SJSA1 (cell line): ENCODE results near the gene C6orf120. TPM values are rescaled to one million over a fixed set of nuclear protein-coding genes. Genes with fewer than 3 reads are reported as not detected.

ENCODE experiments used
- DNase-seq, 2 experiments: peaks; one replicate each; pipeline ENCODE4 v3.0.0-alpha.2; 2015 to 2020; ENCODE audit warnings: low spot score in 2 of 2, low read depth in 1 of 2
- H3K27ac ChIP-seq: fragments of 250-450 bp; sonication (Bioruptor Pico); 2 replicates; pipeline ENCODE4 v1.5.1; 2020; ENCODE audit warnings: mild to moderate bottlenecking, moderate library complexity
- H3K27me3 ChIP-seq: fragments of 250-450 bp; sonication (Bioruptor Pico); replicated peaks from 2 replicates; pipeline ENCODE4 v1.5.1; 2020; ENCODE audit warnings: mild to moderate bottlenecking, moderate library complexity
- H3K36me3 ChIP-seq: fragments of 250-450 bp; sonication (Bioruptor Pico); 2 replicates; pipeline ENCODE4 v1.5.1; 2020; ENCODE audit warnings: mild to moderate bottlenecking
- H3K4me1 ChIP-seq: fragments of 250-450 bp; sonication (Bioruptor Pico); replicated peaks from 2 replicates; pipeline ENCODE4 v1.6.1; 2021; ENCODE audit warnings: mild to moderate bottlenecking
- H3K4me3 ChIP-seq: fragments of 250-450 bp; sonication (Bioruptor Pico); 2 replicates; pipeline ENCODE4 v1.5.1; 2020; ENCODE audit warnings: mild to moderate bottlenecking
- H3K9me3 ChIP-seq: fragments of 250-450 bp; sonication (Bioruptor Pico); replicated peaks from 2 replicates; pipeline ENCODE4 v1.5.1; 2020; ENCODE audit warnings: mild to moderate bottlenecking
- total RNA-seq: library from RNA; depleted of rRNA; stranded (reverse); fragments of >200 nt; shearing (Covaris generic); gene quantifications from 2 replicates; pipeline ENCODE4 v1.2.3, GENCODE V29; 2014; rRNA removed

C6orf120 gene
- 34.0 and 44.7 TPM in 2 replicates for total RNA-seq

GRCh38 chr6:169701954-169702839 lies at the start of gene C6orf120, which contains the start of gene WDR27:
C6orf120 (plus strand) TSS chr6:169702126; CDS start chr6:169702460, 334 bp downstream.
WDR27 (minus strand) TSS chr6:169702029; CDS start chr6:169689005, 13,024 bp downstream.
- H3K4me3 ChIP-seq: peak within 1 kb of the TSS; percentile 91
- H3K27me3 ChIP-seq: no peaks in the 10 kb centered on the region
- H3K9me3 ChIP-seq: no peaks in the 10 kb centered on the region
- peak; percentile 94 to 97 for DNase-seq
- H3K27ac ChIP-seq: peak within 1 kb of the TSS; percentile 72
- peaks cover 30% of the 10 kb centered on the region for H3K4me1 ChIP-seq
- H3K36me3 ChIP-seq: peaks cover 41% of the 10 kb centered on the region

DNA sequence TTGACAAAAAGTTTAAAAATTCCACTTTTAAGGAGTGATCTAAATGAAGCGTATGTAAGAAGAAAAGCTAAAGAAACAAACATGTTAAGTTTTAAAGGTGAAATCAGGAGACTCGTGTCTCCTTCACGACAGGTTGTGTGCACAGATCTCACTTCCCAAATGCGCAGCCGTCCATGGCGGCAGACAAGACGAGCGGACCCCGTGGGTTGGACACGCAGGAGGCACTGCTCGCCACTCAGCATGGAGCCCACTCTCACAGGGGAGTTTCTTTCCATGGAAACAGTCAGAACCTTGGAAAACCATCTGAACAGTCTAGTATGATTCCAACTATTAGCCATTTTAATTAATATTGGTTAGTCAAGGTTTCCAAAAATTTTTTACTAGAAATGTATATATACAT lies 49.0 kb upstream of the C6orf120 start:
- Histone ChIP-seq H3K27ac (no peak overlapping the region), H3K27me3 (no peaks in the 10 kb centered on the region), H3K36me3 (peaks cover 10% of the 10 kb centered on the region), H3K4me3 (no peak overlapping the region), H3K4me1 (peaks cover 6% of the 10 kb centered on the region), H3K9me3 (no peaks in the 10 kb centered on the region)
- DNase-seq: no peak

DNA sequence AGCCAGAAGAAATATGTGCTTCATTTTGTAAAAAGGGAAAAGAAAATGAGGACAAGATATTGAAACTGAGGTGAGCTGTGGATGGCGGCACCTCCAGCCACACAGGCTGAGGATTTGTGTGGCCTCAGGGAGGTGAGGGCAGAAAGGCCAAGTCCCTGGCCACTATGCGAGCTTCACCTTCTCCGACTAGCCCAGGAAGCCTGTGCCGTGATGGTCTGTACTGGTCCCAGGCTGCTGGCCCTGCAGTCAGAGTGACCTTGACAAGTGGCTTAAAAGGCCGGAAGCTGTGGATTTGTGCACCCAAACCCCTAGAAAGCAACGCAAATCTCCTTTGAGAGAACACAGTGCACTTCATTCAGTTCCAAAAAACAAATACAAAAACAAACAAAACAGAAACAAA lies 48.2 kb upstream of the C6orf120 start:
- DNase-seq: no peak
- Histone ChIP-seq H3K9me3 (no peaks in the 10 kb centered on the region), H3K27me3 (no peaks in the 10 kb centered on the region), H3K4me1 (peaks cover 6% of the 10 kb centered on the region), H3K36me3 (peaks cover 11% of the 10 kb centered on the region), H3K4me3 (no peak overlapping the region), H3K27ac (no peak overlapping the region)

- H3K27ac ChIP-seq: peak overlapping the region; percentile 49
- H3K27me3 ChIP-seq: no peaks in the 10 kb centered on the region
- peaks cover 6% of the 10 kb centered on the region for H3K4me1 ChIP-seq
- H3K4me3 ChIP-seq: peak overlapping the region; percentile 42
- DNase-seq: peak; percentile 72 to 87
- no peaks in the 10 kb centered on the region for H3K9me3 ChIP-seq
- peaks cover 19% of the 10 kb centered on the region for H3K36me3 ChIP-seq
These were observed 47.1 kb upstream of the C6orf120 start for GRCh38 chr6:169654598-169655391.

DNA sequence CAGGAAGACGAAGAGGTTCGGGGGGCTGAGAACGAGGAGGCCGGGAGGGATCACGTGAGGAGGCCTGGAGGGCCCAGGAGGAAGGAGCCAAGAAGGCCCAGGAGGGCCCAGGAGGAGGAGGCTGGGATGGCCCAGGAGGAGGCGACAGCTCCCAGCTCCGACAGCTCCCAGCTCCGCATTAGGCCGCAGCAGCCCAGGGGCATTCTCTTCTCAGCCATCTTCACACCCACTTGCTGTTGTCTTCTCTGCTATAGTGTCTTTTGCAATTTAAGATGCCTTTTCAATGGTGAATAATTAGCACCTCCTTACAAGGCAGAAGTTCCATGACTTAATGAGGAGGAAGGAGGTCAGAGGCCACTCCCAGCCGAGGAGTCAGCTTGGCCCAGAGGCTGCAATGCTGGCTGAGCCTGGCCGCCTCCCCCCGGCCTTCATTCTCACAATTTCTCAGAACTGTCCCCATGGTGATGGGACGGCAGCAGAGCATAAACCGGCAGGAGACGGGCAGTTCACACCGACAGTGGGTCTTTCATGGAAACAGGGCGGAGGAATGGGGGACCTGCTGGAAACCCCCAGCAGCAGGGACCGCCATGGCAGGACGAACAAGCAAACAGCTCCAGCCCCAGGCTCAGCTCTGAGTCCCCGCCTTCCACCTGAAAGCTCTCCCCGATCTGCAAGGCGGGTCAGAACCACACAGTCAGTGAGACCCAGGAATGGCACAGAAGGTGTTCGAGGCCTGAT lies 45.2 kb upstream of the C6orf120 start:
- no peak overlapping the region for H3K4me3 ChIP-seq
- peaks cover 25% of the 10 kb centered on the region for H3K36me3 ChIP-seq
- DNase-seq: no peak
- H3K9me3 ChIP-seq: no peaks in the 10 kb centered on the region
- H3K27me3 ChIP-seq: no peaks in the 10 kb centered on the region
- H3K27ac ChIP-seq: no peak overlapping the region
- H3K4me1 ChIP-seq: peaks cover 6% of the 10 kb centered on the region

DNA sequence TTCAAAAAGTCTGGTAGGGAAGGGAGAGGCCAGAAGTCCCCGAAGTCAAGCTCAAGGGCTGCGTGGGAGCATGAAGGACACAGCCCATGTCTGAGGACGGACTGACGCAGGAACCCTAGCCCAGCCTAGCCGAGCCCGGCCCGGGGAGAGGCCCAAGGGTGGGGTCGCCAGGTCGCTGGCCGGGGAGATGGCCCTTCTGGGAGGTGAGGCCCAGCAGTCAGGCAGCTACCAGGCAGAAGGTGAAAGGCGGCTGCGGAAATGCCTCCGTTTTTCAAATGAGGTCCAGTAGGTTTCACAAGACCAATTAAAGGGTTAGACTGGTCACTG lies 44.7 kb upstream of the C6orf120 start:
- H3K27ac ChIP-seq: no peak overlapping the region
- no peaks in the 10 kb centered on the region for H3K9me3 ChIP-seq
- no peak for DNase-seq
- no peaks in the 10 kb centered on the region for H3K27me3 ChIP-seq
- H3K4me3 ChIP-seq: no peak overlapping the region
- H3K4me1 ChIP-seq: peaks cover 6% of the 10 kb centered on the region
- peaks cover 27% of the 10 kb centered on the region for H3K36me3 ChIP-seq

- H3K9me3 ChIP-seq: no peaks in the 10 kb centered on the region
- no peaks in the 10 kb centered on the region for H3K27me3 ChIP-seq
- no peak for DNase-seq
- H3K36me3 ChIP-seq: peaks cover 32% of the 10 kb centered on the region
- peaks cover 6% of the 10 kb centered on the region for H3K4me1 ChIP-seq
- no peak overlapping the region for H3K27ac ChIP-seq
- no peak overlapping the region for H3K4me3 ChIP-seq
These were observed 41.9 kb upstream of the C6orf120 start for GRCh38 chr6:169659820-169660610.

DNA sequence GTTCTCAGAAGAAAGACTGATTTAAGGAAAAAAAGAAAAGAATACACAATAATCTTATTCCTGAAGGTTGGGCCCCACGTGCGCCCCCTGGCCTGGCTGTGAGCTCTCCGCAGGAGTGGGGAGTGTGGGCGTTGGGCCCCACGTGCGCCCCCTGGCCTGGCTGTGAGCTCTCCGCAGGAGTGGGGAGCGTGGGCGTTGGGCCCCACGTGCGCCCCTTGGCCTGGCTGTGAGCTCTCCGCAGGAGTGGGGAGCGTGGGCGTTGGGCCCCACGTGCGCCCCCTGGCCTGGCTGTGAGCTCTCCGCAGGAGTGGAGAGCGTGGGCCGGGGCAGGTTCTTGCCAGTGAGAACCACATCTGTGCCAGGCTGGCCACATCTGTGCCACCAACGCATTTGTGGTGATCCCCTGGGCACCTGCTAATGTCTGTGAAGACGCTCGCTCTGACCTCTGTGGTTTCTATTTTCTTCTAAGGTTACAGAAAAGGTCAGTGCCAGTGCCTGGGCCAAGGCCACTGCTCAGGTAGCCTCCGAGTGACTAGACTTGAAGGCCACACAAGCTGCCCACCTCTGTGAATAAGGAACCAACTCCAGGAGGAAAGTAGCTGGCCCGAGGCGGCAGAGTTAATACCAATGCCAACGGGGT lies 41.1 kb upstream of the C6orf120 start:
- no peak overlapping the region for H3K27ac ChIP-seq
- H3K4me3 ChIP-seq: no peak overlapping the region
- peaks cover 32% of the 10 kb centered on the region for H3K36me3 ChIP-seq
- no peaks in the 10 kb centered on the region for H3K27me3 ChIP-seq
- H3K9me3 ChIP-seq: no peaks in the 10 kb centered on the region
- no peak for DNase-seq
- no peaks in the 10 kb centered on the region for H3K4me1 ChIP-seq

GRCh38 chr6:169661391-169661756 lies 40.6 kb upstream of the C6orf120 start:
- no peak overlapping the region for H3K27ac ChIP-seq
- no peaks in the 10 kb centered on the region for H3K27me3 ChIP-seq
- H3K4me3 ChIP-seq: no peak overlapping the region
- no peaks in the 10 kb centered on the region for H3K4me1 ChIP-seq
- DNase-seq: no peak
- H3K9me3 ChIP-seq: no peaks in the 10 kb centered on the region
- H3K36me3 ChIP-seq: peaks cover 32% of the 10 kb centered on the region

DNA sequence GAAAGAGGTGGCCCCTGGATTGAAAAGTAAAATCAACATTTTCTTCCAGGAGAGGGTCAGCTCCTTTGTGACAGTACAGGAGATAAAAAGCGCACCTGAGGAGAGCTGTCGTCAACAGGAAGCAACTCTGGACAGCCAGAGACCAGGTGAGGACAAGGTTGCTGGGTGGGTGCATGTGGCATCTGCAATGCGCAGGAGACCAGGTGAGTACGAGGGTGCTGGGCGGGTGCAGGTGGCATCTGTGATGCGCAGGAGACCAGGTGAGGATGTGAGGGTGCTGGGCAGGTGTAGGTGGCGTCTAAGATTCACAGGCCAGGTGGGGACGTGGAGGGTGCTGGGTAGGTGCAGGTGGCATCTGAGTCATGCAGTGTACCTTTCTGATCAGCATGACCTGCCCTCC lies 38.5 kb upstream of the C6orf120 start:
- H3K4me1 ChIP-seq: no peaks in the 10 kb centered on the region
- peaks cover 32% of the 10 kb centered on the region for H3K36me3 ChIP-seq
- no peak overlapping the region for H3K4me3 ChIP-seq
- no peaks in the 10 kb centered on the region for H3K9me3 ChIP-seq
- DNase-seq: no peak
- H3K27me3 ChIP-seq: no peaks in the 10 kb centered on the region
- no peak overlapping the region for H3K27ac ChIP-seq

DNA sequence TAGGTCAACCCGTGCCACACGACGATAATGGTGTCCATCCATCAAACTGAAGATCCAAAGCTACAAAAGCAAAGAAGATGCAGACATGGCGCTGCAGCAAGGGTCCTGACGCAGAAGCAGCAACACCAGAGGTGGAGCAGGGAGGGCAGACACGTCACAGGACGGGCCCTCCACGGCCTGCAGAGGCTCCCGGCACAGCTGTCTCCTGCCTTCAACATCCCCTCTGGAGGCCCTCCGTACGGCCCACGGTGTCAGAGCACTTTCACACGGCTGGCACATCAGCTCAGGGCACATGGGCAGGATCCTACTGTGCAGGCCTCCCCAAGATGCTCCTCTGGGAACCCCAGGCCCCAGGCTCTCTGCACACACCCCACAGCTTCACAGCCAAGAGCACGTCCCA lies 37.7 kb upstream of the C6orf120 start:
- no peak overlapping the region for H3K4me3 ChIP-seq
- no peaks in the 10 kb centered on the region for H3K4me1 ChIP-seq
- no peaks in the 10 kb centered on the region for H3K27me3 ChIP-seq
- no peak for DNase-seq
- H3K9me3 ChIP-seq: no peaks in the 10 kb centered on the region
- H3K27ac ChIP-seq: no peak overlapping the region
- peaks cover 32% of the 10 kb centered on the region for H3K36me3 ChIP-seq

DNA sequence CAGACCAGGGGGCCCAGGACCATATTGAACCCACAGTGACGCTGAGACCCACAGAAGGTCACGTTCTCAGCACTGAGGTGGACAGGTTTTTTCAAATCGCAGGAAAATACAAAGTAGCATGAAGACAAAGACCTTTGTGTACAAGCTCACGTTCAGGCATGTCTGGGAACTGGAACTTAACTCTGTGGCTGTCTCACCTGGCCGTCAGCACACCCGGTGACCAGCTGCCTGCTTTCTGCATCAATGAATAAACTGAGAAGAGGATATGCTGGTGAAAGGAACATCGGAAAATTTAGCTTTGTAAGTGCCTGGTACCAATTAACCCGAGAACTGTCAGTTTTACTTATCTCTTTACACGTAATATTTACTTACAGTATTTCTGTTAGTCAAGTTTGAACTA lies 36.6 kb upstream of the C6orf120 start:
- no peak for DNase-seq
- no peaks in the 10 kb centered on the region for H3K4me1 ChIP-seq
- no peaks in the 10 kb centered on the region for H3K9me3 ChIP-seq

GRCh38 chr6:169666441-169666840 lies 35.5 kb upstream of the C6orf120 start:
- Histone ChIP-seq H3K27ac (no peak overlapping the region), H3K4me3 (no peak overlapping the region), H3K4me1 (no peaks in the 10 kb centered on the region), H3K36me3 (peaks cover 28% of the 10 kb centered on the region), H3K9me3 (no peaks in the 10 kb centered on the region), H3K27me3 (no peaks in the 10 kb centered on the region)
- no peak for DNase-seq

More for the DNA sequence above, 36.6 kb upstream of the C6orf120 start:
- Histone ChIP-seq H3K4me3 (no peak overlapping the region), H3K36me3 (peaks cover 26% of the 10 kb centered on the region), H3K27ac (no peak overlapping the region), H3K27me3 (no peaks in the 10 kb centered on the region)
